ENCODE data around the gene RFNG.

Gene RFNG

DNA sequence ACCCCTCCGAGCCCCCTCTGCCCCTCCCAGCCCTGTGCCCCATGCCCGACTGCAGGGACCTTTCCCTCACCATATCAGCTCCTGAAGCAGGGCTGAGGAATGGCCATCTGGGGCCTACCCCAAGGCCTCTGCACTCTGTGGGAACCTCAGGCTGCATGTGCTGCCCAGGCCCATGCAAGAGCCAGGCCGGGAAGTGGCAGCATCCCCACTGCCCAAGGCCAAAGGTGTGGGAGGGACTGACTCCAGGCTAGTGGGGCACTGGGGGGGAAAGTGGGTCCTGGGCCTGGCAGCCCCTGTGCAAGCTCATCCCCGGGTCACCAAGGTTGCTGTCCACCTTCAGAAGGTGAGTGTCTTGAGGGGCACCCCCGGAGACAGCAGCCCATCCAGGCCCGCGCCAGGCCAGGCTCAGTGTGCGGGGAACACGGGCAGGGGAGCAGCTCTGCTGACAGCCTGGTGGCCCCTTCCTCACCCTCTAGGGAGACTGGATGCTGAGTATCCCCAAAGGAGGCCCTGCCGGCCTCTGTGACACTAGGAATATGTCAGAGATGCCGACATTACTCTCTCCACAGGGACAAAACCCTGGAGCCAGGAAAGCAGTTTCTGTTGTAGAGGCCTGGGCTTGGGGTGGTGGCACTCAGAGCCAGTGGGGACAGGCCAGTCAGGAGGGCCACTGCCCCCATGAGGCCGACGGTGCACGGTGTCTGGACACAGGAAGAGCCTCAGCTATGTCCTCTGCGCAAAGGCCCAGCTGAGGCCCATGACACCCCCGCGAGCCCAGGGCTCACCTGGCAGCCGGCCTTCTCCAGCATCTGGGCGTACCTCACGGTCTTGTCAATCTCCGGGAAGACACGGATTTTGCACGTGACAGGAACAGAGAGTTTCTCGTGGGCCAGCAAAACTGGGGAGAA lies 10.7 kb upstream of the RFNG start:
- Histone ChIP-seq H3K4me1 (ENCODE audit: control insufficient read depth, insufficient read depth, low read length) (peaks cover 5% of the 10 kb centered on the region), H3K27me3 (ENCODE audit: control insufficient read depth, insufficient read depth, low read length, poor library complexity, severe bottlenecking) (no peaks in the 10 kb centered on the region), H3K36me3 (ENCODE audit: control insufficient read depth, insufficient read depth, low read length) (peaks cover 13% of the 10 kb centered on the region), H3K4me3 (ENCODE audit: insufficient read depth, low read depth, low read length) (no peak overlapping the region), H3K27ac (ENCODE audit: insufficient read depth, low read depth, low read length, poor library complexity, severe bottlenecking) (no peak overlapping the region), H3K9me3 (ENCODE audit: control insufficient read depth, low read length) (no peaks in the 10 kb centered on the region)
- 94% methylated on average over 24 of the region's 24 CpGs for WGBS, 2 experiments

DNA sequence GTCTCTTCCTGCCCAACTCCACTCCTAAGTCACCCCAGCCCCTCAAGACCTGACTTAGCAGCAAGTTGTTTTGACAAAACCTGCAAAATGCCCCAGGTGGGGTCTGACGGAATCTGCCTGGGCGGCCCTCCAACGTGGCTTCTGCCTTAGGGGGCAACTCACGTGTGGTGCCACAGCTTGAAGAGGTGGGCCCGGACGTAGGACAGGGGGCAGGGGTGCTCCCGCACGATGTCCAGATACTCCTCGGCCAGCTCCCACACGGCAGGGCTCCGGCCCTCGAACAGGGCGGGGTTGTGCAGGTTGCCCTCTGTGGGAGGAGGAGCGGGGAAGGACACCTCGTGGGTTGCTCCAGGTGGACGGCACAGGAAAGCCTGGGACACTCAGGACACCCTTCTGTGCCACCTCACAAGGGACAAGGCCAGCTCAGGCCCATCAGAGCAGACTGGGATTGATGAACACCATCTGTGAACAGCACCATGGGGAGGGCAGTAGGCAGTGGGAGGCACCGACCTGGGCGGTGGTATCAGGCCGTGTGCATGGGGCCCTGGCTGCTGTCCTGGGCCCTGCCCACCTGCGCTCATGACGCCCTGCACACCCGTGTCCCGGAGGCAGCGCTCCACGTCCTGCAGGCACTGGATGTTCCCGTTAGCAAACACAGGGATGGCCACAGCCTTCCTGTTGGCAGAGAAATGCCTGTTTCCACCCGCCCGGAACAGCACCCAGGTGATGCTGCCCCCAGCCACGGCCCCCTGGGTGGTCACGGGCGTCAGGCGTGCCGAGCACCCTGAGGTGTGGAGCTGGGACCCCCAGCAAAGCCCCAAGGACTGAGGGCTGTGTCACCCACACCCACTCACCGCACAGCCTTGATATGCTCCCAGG lies 9.7 kb upstream of the RFNG start:
- Histone ChIP-seq H3K4me1 (ENCODE audit: control insufficient read depth, insufficient read depth, low read length) (peaks cover 5% of the 10 kb centered on the region), H3K36me3 (ENCODE audit: control insufficient read depth, insufficient read depth, low read length) (peaks cover 23% of the 10 kb centered on the region), H3K27me3 (ENCODE audit: control insufficient read depth, insufficient read depth, low read length, poor library complexity, severe bottlenecking) (no peaks in the 10 kb centered on the region), H3K9me3 (ENCODE audit: control insufficient read depth, low read length) (no peaks in the 10 kb centered on the region), H3K4me3 (ENCODE audit: insufficient read depth, low read depth, low read length) (no peak overlapping the region), H3K27ac (ENCODE audit: insufficient read depth, low read depth, low read length, poor library complexity, severe bottlenecking) (no peak overlapping the region)
- 95% methylated on average over 34 of the region's 34 CpGs for WGBS, 2 experiments

- peaks cover 30% of the 10 kb centered on the region for H3K36me3 ChIP-seq (ENCODE audit: control insufficient read depth, insufficient read depth, low read length)
Observed at GRCh38 chr17:82060614-82061013, 9.0 kb upstream of the RFNG start.

GRCh38 chr17:82060001-82060380 lies 8.4 kb upstream of the RFNG start:
- WGBS, 2 experiments: 94% methylated on average over 16 of the region's 16 CpGs
- no peak overlapping the region for H3K27ac ChIP-seq (ENCODE audit: insufficient read depth, low read depth, low read length, poor library complexity, severe bottlenecking)
- H3K27me3 ChIP-seq (ENCODE audit: control insufficient read depth, insufficient read depth, low read length, poor library complexity, severe bottlenecking): no peaks in the 10 kb centered on the region
- H3K4me3 ChIP-seq (ENCODE audit: insufficient read depth, low read depth, low read length): no peak overlapping the region
- H3K9me3 ChIP-seq (ENCODE audit: control insufficient read depth, low read length): no peaks in the 10 kb centered on the region
- H3K4me1 ChIP-seq (ENCODE audit: control insufficient read depth, insufficient read depth, low read length): peaks cover 5% of the 10 kb centered on the region
- H3K36me3 ChIP-seq (ENCODE audit: control insufficient read depth, insufficient read depth, low read length): peaks cover 34% of the 10 kb centered on the region

More at GRCh38 chr17:82060614-82061013, 9.0 kb upstream of the RFNG start:
- Histone ChIP-seq H3K4me1 (ENCODE audit: control insufficient read depth, insufficient read depth, low read length) (peaks cover 5% of the 10 kb centered on the region), H3K9me3 (ENCODE audit: control insufficient read depth, low read length) (no peaks in the 10 kb centered on the region), H3K4me3 (ENCODE audit: insufficient read depth, low read depth, low read length) (no peak overlapping the region), H3K27ac (ENCODE audit: insufficient read depth, low read depth, low read length, poor library complexity, severe bottlenecking) (no peak overlapping the region), H3K27me3 (ENCODE audit: control insufficient read depth, insufficient read depth, low read length, poor library complexity, severe bottlenecking) (no peaks in the 10 kb centered on the region)
- WGBS, 2 experiments: 91 to 93% methylated on average over 14 of the region's 14 CpGs

GRCh38 chr17:82059272-82060000 lies 7.8 kb upstream of the RFNG start:
- 93 to 94% methylated on average over 19 of the region's 19 CpGs for whole genome bisulfite sequencing, 2 experiments
- peaks cover 40% of the 10 kb centered on the region for H3K36me3 ChIP-seq (ENCODE audit: control insufficient read depth, insufficient read depth, low read length)
- H3K4me1 ChIP-seq (ENCODE audit: control insufficient read depth, insufficient read depth, low read length): no peaks in the 10 kb centered on the region
- H3K4me3 ChIP-seq (ENCODE audit: insufficient read depth, low read depth, low read length): no peak overlapping the region
- H3K27me3 ChIP-seq (ENCODE audit: control insufficient read depth, insufficient read depth, low read length, poor library complexity, severe bottlenecking): no peaks in the 10 kb centered on the region
- H3K27ac ChIP-seq (ENCODE audit: insufficient read depth, low read depth, low read length, poor library complexity, severe bottlenecking): no peak overlapping the region
- no peaks in the 10 kb centered on the region for H3K9me3 ChIP-seq (ENCODE audit: control insufficient read depth, low read length)

GRCh38 chr17:82058855-82059249 lies 7.2 kb upstream of the RFNG start:
- Histone ChIP-seq H3K27me3 (ENCODE audit: control insufficient read depth, insufficient read depth, low read length, poor library complexity, severe bottlenecking) (no peaks in the 10 kb centered on the region), H3K4me3 (ENCODE audit: insufficient read depth, low read depth, low read length) (no peak overlapping the region), H3K4me1 (ENCODE audit: control insufficient read depth, insufficient read depth, low read length) (no peaks in the 10 kb centered on the region), H3K9me3 (ENCODE audit: control insufficient read depth, low read length) (no peaks in the 10 kb centered on the region), H3K27ac (ENCODE audit: insufficient read depth, low read depth, low read length, poor library complexity, severe bottlenecking) (no peak overlapping the region), H3K36me3 (ENCODE audit: control insufficient read depth, insufficient read depth, low read length) (peaks cover 46% of the 10 kb centered on the region)
- 95% methylated on average over 10 of the region's 10 CpGs for WGBS, 2 experiments

DNA sequence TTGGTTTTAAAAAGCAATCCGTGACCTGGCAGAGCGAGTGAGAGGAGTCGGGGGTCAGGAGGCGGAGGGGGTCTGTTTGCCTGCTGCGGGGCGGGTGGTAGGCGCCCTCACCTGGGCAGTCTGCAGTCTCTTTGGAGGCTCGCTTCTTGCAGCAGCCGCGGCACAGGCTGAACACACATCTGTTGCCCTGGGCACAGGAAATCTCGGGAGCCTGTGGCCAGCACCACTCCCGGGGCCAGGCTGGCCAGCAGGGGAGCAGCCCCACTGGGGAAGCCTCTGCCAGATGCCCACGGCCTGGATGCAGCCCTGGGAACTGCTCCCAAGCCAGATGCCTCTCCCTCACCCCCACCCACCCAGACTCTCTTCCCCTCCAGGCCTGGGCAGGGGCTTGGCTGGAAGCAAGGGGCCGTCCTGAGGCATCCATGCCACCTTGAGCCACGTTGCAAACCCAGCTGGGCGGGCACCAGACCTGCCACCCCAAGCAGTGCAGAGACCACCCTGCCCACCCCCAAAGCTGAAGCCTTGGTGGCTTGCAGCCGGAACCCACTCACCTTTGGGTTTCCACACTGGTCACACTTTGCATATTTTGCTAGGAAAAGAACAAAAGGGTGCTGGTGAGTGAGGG lies 6.7 kb upstream of the RFNG start:
- H3K4me1 ChIP-seq (ENCODE audit: control insufficient read depth, insufficient read depth, low read length): no peaks in the 10 kb centered on the region
- no peaks in the 10 kb centered on the region for H3K27me3 ChIP-seq (ENCODE audit: control insufficient read depth, insufficient read depth, low read length, poor library complexity, severe bottlenecking)
- no peak overlapping the region for H3K27ac ChIP-seq (ENCODE audit: insufficient read depth, low read depth, low read length, poor library complexity, severe bottlenecking)
- no peak overlapping the region for H3K4me3 ChIP-seq (ENCODE audit: insufficient read depth, low read depth, low read length)
- no peaks in the 10 kb centered on the region for H3K9me3 ChIP-seq (ENCODE audit: control insufficient read depth, low read length)
- H3K36me3 ChIP-seq (ENCODE audit: control insufficient read depth, insufficient read depth, low read length): peaks cover 50% of the 10 kb centered on the region
- WGBS, 2 experiments: 91 to 93% methylated on average over 17 of the region's 17 CpGs

DNA sequence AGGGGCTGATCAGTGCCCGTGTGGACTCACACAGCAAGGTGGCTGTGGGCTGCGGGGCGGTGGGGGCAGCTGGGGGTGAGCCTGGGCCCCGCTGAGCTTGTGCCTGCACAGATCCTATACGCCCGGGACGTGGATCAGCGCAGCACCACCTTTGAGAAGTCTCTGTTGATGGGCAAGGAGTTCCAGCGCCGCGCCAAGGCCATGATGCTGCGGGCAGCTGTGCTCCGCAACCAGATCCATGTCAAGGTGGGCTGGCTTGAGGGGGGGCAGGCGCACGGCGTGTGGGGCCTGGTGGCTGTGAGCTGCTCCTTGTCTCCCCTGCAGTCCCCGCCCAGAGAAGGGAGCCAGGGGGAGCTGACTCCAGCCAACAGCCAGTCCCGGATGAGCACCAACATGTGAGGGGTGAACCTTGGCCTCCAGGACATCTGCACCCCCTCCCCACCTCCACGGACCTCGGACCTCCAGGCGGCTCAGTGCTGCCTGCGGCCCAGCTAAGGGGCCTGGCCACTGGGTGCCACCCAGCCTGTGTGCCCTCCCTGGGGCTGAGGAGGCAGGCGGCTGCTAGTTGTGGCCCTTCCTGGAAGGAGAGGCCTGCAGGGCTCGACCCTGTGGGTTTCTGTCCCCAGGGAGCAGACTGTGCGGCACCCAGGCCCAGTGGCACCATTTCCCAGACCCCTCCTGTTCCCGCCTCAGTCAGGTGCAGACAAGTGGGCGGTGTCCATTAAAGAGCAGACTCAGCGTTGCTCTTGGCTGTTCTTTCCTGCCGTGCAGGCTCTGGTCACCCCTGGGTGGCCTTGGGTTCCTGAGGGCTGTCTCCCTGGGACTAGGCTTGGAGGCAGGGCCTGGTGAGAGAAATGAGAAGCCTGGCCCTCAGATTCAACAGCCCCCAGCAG lies 5.4 kb upstream of the RFNG start:
- 95% methylated on average over 29 of the region's 29 CpGs for WGBS, 2 experiments
- no peaks in the 10 kb centered on the region for H3K9me3 ChIP-seq (ENCODE audit: control insufficient read depth, low read length)
- H3K4me3 ChIP-seq (ENCODE audit: insufficient read depth, low read depth, low read length): no peak overlapping the region
- no peaks in the 10 kb centered on the region for H3K27me3 ChIP-seq (ENCODE audit: control insufficient read depth, insufficient read depth, low read length, poor library complexity, severe bottlenecking)
- no peak overlapping the region for H3K27ac ChIP-seq (ENCODE audit: insufficient read depth, low read depth, low read length, poor library complexity, severe bottlenecking)
- peaks cover 4% of the 10 kb centered on the region for H3K4me1 ChIP-seq (ENCODE audit: control insufficient read depth, insufficient read depth, low read length)
- H3K36me3 ChIP-seq (ENCODE audit: control insufficient read depth, insufficient read depth, low read length): peaks cover 50% of the 10 kb centered on the region
